Activated naive CD8-positive, alpha-beta T cell treated with anti-CD3 and anti-CD28 coated beads, Interleukin-2, amount 10 ng/mL, durations not matched to agents 7 days and 5 days (primary cell): ENCODE data around the gene HELT. TPM values are rescaled to one million over a fixed set of nuclear protein-coding genes. Genes with fewer than 3 reads are reported as not detected.

Source experiments
- total RNA-seq, 2 experiments: library from RNA; stranded (reverse); gene quantifications; one replicate each; pipeline ENCODE4 v1.2.3, GENCODE V29; 2021

The HELT gene
- total RNA-seq, 2 experiments from 2014 or later, result not detected

Other genes with a start within 250 kb of the HELT start
- gene ACSL1, start 192.5 kb upstream of the HELT start, total RNA-seq, result 10 to 100 TPM; 10.9 to 12.4 TPM
- gene SLC25A4, start 124.8 kb downstream of the HELT start, total RNA-seq, result 1 to 10 TPM; 5.3 to 6.1 TPM
- 10 to 100 TPM; 30.3 to 30.5 TPM for gene CFAP97, start 185.5 kb downstream of the HELT start, total RNA-seq
- gene SNX25, start 191.1 kb downstream of the HELT start, total RNA-seq, result 10 to 100 TPM; 15.9 to 16.4 TPM